SKM-1 treated with dmso at 0.1 percent for 144 hours (cell line): ENCODE results near the gene ANO4.
"Not testable (repeated sequence)": the region's sequence is repeated elsewhere in the genome, so short reads cannot be mapped to it uniquely, and the experiment has no call there.

Experiments
- DNase-seq: peaks from one replicate; lab custom pipeline; 2025; ENCODE audit not compliant: unreplicated experiment; lab: John Stamatoyannopoulos, UW

ANO4 gene

DNA sequence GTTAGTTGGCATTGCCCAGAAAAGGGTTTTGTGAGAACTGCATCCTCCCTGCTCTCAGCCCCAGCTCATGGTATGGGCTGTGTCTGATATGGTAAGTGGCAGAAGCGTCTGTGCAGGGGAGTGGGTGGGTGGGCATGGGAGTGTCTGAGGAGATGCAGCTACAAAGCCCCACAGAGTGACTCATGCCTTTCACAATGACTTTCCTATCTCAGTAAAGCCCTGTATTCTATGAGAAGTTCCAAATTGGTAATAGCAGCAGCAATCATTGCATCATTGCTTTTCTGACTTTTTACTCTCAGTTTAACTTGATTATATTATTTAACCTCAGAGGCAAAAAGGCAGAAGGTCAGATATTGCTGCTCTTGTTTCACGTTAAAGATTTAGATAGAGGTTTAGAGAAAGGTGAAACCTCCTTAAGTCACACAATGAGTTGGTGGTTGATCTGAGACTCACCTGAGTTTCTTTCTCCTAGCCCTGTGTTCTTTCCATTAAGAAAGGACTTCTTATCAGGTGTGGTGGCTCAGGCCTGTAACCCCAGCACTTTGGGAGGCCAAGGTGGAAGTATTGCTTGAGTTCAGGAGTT is 243.8 kb downstream of the ANO4 start:
- no peak for DNase-seq

DNA sequence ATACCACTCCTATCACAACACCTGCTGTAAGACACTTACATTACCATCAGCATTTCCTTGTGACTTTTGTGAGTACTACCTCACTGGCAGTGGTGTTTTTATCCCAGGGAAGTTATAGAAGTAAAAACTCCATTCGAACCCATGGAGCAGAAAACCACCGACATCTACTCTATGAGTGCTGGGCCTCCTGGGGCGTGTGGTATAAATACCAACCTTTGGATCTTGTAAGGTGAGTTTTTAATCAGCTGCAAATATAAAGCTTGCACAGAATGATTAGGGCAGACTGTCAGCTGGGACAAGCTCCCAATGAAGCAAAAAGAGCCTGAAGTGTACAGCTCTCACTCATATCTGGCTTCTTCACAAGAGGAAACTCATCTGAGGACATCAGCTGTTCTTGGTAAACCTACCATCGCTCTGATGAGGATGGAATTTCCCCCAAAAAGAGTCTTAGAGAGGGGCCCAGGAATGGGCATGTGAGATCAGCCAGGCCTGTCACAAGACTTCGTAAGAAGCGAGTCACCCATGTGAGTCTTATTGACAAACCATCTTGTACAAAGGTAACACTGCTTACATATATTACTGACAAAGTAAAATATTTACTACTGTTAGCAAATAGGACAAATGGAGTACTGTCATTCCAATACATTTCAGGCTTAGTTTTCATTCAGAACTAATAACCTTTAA is 245.4 kb downstream of the ANO4 start:
- no peak for DNase-seq

DNA sequence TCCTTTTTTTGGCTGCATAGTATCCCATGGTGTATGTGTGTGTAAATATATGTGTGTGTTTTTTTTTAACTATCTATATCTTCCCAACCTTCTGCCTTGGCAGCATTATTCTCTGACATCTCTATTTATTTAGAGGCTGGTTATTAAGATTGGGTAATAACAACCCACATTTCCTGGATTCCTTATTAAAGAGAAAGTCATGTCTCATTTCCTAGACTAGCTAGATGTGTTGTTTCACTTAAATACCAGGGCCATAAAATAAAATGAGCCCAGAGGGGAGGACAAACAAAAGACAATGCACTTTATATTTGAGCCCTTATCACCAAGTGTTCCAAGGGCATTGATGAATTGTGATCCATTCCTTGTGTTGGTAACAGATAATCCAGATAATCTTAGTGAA is 246.4 kb downstream of the ANO4 start:
- no peak for DNase-seq

DNA sequence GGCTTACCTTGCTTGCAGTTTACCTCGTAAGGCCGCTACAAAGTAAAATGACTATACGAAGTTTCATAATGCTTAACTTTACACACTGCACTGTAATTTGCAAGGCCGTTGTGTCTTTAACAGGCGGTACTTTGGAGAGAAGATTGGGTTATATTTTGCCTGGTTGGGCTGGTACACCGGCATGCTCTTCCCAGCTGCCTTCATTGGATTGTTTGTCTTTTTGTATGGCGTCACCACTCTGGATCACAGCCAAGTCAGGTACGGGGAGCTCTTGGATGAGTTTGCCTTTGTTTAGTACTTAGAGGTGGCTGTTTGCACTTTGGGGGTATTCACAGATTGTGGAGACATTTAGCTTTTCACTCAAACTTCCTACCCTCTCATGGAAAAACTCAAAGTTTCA is 247.6 kb downstream of the ANO4 start:
- DNase-seq = no peak

DNA sequence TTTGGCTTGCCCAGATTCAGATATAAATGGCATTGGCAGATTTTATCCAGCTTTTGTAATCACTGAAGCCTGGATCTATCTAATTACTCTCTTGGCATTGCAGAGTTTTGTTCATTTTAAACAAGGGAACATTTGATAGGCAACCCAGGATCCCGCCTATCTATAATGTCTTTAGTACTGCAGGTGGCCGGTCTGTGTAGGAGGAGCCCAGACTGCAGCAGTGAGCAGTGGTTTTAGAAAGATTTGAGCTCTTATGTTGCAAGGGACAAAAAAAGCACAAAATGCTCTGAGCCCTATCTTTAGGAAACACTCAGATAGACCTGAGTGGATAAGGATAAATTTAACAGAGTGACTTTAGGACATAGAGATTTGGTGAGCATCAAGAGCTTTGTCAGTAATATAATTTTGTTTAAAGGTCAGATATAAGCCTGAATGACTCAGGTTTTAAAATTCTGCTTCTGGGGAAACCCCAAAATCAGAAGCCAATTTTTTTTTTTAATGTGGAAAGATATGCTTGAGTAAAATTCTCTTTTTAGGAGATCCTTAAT is 250.0 kb downstream of the ANO4 start:
- DNase-seq = no peak

DNA sequence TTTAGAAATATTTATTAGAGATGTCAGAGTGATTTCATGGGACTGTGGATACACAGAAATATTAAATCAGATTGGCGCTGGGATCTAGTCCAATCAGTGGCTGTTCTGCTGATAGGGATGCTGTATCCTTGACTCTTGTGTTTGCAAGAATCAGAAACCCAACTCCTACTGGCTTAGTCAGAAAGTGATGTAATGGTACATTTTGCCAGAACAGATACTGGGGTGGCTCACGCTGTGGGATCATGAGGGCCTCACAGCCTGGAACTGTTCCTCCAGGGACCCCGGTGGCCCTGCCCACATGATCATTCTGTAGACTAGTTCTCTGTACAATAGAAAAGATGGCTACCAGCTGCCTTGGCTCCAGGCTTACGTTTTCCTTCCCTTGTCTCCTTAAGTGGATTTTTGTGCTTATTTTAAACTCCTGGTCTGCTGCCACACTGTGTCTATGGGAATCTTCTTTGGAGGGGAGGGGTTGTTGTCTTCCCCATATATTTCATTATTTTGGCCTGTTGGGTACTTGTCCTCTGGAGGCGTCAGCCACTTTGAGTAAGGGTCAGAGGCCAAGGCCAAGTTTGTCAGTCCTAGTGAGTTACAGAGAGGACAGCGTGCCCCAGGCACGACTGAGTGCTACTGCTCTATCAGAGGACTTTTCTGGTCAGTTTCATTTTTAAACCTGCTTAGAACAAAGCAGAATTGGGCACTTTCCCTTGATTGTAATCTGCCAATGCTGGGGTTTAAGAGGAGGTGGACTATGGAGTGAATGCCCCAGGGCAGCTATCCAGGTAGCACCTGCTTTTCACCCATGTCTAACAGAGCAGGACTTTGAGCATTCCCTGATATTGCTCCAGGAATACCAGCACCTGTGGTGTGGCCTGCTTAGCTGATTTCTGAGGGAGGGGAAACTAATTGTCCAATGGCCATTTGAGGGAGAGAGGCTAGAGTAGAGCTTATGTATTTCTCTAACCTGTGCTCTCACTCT is 251.2 kb downstream of the ANO4 start:
- DNase-seq = no peak

DNA sequence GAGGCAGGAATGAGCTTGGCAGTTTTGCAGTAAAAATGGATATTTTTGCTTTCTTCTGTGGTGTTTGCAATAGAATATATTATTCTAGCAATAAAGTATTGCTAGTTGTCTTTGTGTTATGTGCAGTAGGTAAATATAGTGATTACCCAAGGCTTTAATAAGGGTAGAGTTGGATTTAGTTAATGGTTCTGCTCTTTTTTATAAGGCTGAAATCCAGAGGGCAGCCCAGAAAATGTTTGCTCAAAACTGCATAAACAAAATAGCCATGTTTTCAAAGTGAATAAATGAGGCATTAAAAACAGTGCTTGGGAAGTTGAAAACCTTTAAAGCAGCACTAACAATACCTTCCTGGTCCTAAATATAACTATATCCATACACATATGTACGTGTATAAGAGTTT is 253.1 kb downstream of the ANO4 start:
- DNase-seq = no peak

DNA sequence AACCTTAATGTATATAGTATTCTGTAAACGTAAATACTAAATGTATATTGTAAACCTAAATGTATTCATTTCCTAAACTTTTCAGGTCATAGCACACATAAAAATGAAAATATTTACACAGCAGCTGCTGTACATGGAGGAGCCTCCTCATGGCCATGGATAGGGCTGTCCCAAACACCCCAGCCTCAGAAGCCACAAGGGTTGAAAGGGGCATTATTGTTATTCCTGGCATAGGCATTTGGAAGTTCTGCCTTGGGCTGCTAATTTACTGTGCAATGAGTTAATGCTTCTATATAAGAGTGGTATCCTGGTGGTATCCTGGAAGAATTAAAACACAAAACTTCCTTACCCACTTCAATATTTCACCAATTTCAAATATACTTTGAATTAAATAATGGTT is 256.1 kb downstream of the ANO4 start:
- DNase-seq = no peak

DNA sequence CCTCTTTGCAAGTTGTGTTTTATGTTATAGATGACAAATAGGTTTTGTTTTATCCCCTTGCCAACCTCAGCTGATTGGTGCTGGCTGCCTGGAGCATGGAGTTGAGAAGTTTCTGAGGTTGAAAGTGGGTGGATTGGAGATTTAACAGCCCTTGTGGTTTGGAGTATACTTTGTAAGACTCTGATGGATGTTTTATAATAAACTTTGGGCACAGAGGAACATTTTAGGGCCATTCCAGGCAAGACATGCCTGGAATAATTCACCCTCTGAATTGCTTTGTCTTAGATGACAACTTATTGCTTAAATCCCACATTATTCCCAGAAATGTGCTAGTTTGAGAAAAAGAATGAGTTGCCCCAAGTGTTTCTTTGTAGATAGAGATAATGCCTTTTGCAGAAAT is 256.6 kb downstream of the ANO4 start:
- DNase-seq = no peak

DNA sequence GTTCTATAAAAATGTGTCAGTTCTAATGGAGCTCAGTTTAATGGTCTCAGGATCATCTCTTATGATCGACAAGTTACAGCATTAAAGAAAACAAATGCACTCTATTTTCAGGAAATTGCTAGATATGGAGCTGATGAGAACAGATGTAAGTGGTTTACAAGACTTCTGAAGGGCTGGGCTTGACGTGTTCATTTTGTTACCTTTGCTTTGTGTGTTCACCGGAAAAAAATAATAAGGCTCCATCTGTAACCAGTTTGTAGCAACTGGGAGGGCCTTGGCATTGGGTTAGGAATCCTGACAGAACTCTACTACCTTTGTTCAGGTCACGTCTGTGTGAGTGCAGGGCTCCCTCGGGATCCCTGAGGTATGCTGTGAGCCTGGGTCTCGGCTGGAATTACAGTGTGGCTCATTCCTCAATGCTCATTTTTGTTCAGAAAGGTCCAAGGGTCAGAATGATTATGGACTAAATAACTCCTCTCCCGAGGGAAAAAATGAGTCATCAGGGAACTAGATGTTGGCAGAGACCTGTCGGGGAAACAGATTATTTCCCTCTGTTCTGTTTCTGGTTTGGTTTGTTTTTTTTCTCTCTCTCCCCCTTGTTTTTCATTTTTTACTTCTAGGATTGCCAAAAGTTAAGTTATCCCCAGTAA is 257.4 kb downstream of the ANO4 start:
- no peak for DNase-seq

DNA sequence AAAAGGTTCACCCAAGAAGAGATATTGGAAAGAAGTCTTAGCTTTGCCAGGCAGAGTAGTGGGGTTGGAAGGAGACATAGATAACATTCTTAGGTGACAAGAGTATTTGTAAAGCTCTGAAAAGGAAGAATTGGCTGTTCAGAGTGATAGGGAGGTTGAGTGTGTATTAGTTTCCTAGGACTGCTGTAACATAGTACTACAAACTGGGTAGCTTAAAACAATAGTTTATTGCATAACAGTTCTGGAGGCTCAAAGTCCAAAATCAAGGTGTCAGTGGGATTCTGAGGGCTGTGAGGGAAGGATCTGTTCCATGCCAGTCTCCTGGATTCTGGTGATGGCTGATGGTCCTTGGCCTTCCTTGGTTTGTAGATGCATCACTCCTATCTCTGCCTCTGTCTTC is 258.6 kb downstream of the ANO4 start:
- no peak for DNase-seq

DNA sequence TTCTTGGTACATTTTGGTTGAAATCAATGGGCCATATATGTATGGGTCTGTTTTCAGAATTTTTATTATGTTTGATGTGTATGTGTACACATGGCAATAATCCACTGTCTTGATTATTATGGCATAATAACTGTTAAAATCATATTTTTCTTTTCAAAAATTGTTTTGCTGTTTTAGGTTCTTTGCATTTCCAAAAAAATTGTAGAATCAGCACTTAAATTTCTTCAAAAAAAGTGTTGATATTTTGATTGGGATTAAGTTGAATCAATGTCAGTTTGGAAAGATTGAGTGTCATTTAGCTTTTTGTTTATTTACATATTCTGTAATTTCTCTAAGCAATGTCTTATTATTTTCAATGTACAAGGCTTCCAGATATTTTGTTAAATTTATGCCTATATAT is 261.4 kb downstream of the ANO4 start:
- no peak for DNase-seq

DNA sequence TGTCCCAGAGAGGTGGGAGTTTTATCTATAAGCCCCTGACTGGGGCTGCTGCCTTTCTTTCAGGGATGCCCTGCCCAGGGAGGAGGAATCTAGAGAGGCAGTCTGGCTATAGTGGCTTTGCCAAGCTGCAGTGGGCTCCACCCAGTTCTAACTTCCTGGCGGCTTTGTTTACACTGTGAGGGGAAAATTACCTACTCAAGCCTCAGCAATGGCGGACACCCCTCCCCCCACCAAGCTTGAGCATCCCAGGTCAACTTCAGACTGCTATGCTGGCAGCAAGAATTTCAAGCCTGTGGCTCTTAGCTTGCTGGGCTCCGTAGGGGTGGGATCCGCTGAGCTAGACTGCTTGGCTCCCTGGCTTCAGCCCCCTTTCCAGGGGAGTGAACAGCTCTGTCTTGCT is 267.9 kb downstream of the ANO4 start:
- DNase-seq = not testable (repeated sequence)

DNA sequence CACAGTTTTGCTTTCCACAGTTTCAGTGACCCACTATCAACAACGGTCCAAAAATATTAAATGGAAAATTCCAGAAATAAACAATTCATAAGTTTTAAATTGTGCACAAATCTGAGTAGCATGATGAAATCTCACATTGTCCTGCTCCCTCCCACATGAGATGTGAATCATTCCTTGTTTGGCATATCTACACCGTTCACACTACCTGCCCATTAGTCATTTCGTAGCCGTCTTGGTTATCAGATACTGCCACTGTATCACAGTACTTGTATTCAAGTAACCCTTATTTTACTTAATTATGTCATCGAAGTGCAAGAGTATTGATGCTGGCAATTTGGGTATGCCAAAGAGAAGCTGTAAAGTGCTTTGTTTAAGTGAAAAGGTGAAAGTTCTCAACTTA is 270.1 kb downstream of the ANO4 start:
- no peak for DNase-seq

DNA sequence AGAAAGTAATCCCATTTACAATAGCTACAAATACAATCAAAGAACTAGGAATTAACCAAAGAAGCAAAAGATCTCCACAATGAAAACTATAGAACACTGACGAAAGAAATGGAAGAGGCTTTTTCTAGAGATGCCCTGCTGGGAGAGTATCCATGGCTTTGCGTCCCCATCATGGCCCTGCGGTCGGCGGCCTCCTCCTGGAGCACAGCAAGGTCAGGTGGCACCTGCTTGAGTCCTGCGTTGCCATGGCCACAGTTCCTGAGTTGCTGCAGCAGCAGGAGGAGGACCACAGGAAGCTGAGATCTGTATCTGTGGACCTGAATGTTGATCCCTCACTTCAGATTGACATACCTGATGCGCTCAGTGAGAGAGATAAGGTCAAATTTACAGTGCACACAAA is 271.9 kb downstream of the ANO4 start:
- no peak for DNase-seq

DNA sequence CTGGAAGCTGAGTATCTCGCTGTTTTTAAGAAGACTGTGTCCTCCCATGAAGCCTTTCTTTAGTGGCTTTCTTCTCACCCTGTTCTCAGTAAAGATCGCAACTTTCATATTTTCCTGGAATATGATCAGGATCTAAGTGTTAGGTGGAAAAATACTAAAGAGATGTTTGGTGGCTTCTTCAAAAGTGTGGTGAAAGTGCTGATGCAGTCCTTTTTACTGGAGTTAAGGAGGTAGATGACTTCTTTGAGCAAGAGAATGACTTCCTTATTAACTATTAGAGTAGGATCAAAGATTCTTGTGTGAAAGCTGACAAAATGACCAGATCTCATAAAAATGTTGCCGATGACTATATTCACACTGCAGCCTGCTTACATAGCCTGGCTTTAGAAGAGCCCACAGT is 273.8 kb downstream of the ANO4 start:
- no peak for DNase-seq

DNA sequence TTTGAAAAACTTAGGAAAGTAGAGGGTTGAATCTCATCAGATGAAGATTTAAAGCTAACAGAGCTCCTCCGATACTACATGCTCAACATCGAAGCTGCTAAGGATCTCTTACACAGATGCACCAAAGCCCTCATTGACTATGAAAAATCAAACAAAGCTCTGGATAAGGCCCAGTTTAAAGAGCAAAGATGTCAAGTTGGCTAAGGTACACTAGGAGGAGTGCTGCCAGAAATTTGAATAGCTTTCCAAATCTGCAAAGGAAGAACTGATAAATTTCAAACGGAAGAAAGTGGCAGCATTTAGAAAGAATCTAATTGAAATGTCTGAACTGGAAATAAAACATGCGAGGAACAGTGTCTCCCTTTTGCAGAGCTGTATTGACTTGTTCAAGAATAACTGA is 274.3 kb downstream of the ANO4 start:
- DNase-seq = no peak

DNA sequence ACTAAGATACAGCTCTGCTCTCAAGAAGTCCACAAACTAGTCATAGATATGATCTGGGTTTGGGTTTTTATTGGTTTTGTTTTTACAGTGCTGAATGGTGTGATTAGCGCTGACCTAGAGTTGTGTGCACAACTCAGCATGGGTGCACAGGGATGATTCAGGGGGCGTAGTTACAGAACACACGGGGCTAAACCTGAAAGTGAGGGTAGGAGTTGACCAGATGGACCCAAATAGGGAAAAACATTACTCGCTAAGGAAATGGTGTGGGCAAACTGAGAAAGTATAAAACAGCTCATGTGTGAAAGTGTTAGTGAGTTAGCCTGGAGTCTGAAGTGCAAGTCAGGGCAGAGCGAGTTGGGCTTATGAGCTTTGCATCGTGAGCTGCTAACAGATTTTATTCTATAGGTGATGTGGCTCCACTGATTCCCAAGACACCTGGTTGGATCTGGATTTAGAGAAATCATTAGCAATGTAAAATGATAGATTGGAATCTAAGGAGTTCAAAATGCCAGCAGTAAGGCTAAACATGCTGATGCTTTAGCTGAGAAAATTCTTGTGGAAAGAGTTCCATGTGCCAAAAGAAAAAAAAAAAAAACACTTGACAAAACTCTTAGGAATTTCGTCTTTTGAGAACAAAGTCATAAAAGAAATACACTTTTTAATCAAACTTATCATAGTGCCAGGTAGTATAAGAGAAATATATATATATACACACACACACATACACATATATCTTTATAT is 280.5 kb downstream of the ANO4 start:
- DNase-seq = no peak

DNA sequence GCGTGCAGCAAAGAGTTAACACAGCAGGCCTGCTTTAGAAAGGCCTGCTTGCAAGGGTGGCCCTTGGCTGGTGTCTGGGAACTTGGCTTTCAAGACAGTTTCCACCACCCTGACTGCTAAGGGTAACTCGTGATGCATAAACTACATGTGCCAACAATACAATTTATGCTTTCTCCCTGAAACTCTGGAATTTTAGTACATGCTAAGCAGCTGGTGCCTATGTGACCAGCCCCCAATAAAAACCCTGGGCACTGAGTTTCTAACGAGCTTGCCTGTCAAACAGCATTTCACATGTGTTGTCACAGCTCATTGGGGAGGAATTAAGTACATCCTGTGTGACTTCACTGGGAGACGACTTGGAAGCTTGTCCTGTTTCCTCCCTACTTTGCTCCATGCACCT is 282.3 kb downstream of the ANO4 start:
- DNase-seq = no peak

DNA sequence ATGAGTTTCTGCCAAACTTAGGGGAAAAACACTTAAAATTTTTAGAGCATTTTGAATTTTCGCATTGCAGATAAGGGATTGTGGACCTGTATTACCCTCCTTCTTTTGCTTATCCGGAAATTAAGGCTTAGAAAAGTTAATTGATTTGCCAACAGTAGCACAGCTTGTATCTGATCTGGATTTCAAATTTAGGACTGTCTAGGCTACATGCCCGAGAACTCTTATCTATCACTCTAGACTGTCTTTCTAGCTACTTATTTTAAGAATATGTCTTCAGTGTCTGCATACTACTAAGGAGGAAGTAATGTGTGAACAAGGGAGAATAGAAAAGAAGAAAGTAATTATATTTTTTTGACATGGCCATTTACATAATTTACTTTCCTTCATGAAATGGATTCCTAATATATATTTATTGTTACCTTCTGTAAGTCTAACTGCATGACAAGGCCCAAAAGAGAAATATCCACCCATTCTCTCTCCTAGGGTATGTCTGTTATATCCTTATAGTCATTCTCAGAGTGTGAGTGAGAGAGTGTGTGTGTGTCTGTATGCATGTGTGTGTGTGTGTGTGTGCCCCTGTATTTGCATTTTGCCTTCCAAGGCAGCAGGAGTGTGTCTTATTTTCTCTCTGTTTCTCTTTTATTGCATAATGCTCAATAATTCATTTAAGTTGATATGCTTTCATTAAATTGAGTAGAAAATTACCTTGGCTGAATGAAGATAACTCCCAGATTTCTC is 283.4 kb downstream of the ANO4 start:
- no peak for DNase-seq
